COLO668 (cell line): ENCODE data around the gene PSAT1.
"Not testable (repeated sequence)": the region's sequence is repeated elsewhere in the genome, so short reads cannot be mapped to it uniquely, and the experiment has no call there.

Source experiments
- DNase-seq: peaks from one replicate; lab custom pipeline; 2025; ENCODE audit not compliant: unreplicated experiment; lab: John Stamatoyannopoulos, UW

Gene PSAT1

GRCh38 chr9:78296893-78297671 is at the start of gene PSAT1:
PSAT1 (plus strand) TSS chr9:78297125; CDS start chr9:78297211, 86 bp downstream.
- DNase-seq = peak; percentile 95

GRCh38 chr9:78248635-78249034 is 48.3 kb upstream of the PSAT1 start:
- DNase-seq = no peak

- DNase-seq = no peak
These were observed 47.4 kb upstream of the PSAT1 start for GRCh38 chr9:78249542-78249941.

- no peak for DNase-seq
These were observed 44.3 kb upstream of the PSAT1 start for GRCh38 chr9:78252616-78253015.

- no peak for DNase-seq
These were observed 43.6 kb upstream of the PSAT1 start for GRCh38 chr9:78253285-78253684.

GRCh38 chr9:78261403-78262001 is 35.4 kb upstream of the PSAT1 start:
- no peak for DNase-seq

- DNase-seq = no peak
These were observed 34.3 kb upstream of the PSAT1 start for GRCh38 chr9:78262655-78263054.

GRCh38 chr9:78267889-78268288 is 29.0 kb upstream of the PSAT1 start:
- DNase-seq = no peak

GRCh38 chr9:78269784-78270183 is 27.1 kb upstream of the PSAT1 start:
- no peak for DNase-seq

- DNase-seq = no peak
These were observed 24.6 kb upstream of the PSAT1 start for GRCh38 chr9:78272307-78272706.

GRCh38 chr9:78273761-78274160 is 23.2 kb upstream of the PSAT1 start:
- DNase-seq = no peak

- no peak for DNase-seq
These were observed 18.6 kb upstream of the PSAT1 start for GRCh38 chr9:78278177-78278777.

GRCh38 chr9:78278801-78279200 is 18.1 kb upstream of the PSAT1 start:
- no peak for DNase-seq

GRCh38 chr9:78280982-78281668 is 15.8 kb upstream of the PSAT1 start:
- DNase-seq = no peak

- DNase-seq = not testable (repeated sequence)
These were observed 12.7 kb upstream of the PSAT1 start for GRCh38 chr9:78284181-78284580.

- no peak for DNase-seq
These were observed 10.8 kb upstream of the PSAT1 start for GRCh38 chr9:78286125-78286524.

GRCh38 chr9:78286946-78287388 is 10.0 kb upstream of the PSAT1 start:
- no peak for DNase-seq

GRCh38 chr9:78288214-78288892 is 8.6 kb upstream of the PSAT1 start:
- DNase-seq = no peak

- DNase-seq = no peak
These were observed 7.5 kb upstream of the PSAT1 start for GRCh38 chr9:78289474-78289873.

- peak; percentile 22 for DNase-seq
These were observed 5.5 kb upstream of the PSAT1 start for GRCh38 chr9:78291240-78291925.
